Measurements from ENCODE around the gene PRUNE2.

DNA sequence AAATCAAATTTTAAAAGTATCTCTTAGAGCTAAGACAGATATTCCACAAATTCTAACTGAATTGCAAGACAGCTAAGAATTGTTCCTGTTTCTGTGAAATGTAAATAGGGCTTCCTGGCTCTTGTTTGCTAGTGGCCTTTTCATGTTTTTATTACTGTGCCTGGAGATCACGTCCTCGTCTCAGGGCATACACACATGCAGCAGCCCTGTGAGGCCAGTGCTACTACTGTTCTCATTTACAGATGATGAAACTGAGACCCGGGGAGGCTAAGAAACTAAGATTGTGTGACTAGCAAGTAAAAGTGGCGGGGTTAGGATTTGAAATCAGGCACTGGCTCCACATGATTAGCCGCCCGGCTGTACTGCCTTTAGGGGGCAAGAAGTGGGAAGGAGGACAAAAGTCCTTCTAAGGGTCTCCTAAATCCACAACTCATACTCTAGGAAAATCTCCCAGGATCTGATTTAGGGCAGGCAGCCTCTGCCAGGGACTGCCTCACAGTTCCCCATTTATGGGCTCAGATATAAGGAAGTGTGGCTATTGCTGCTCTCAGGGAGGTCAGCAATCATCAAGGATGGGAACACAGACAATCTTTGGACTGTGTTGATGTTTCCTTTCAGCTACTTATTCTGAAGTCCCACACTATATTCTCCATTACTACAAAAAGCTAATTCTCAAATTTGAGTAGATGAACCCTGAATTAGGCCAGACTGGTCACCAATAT, 7.9 kb downstream of the PRUNE2 start:
- TF ChIP-seq SUZ12 (IDR thresholded peaks at IDR 0.05; ENCODE audit: extremely low read depth, insufficient read depth, insufficient read length) (no peak), ZNF274 (IDR thresholded peaks at IDR 0.05; ENCODE audit: low read depth, low read length) (no peak), YY1 (IDR thresholded peaks at IDR 0.05; ENCODE audit: insufficient read depth, insufficient read length) (no peak)

All from NT2/D1 (cell line).